NB4 (cell line): Measurements from ENCODE around the gene ENTPD6.

Source experiments
- POLR2A ChIP-seq: IDR thresholded peaks from 2 replicates; pipeline ENCODE4 v1.6.1; 2011; ENCODE audit warnings: mild to moderate bottlenecking; ENCODE audit not compliant: insufficient read length; ENCODE audit errors: extremely low read depth
- TF ChIP-seq, protein P1 (sequence below): IDR thresholded peaks from one replicate; pipeline ENCODE4 v1.5.1; 2012; ENCODE audit warnings: low read depth, low read length

DNA sequence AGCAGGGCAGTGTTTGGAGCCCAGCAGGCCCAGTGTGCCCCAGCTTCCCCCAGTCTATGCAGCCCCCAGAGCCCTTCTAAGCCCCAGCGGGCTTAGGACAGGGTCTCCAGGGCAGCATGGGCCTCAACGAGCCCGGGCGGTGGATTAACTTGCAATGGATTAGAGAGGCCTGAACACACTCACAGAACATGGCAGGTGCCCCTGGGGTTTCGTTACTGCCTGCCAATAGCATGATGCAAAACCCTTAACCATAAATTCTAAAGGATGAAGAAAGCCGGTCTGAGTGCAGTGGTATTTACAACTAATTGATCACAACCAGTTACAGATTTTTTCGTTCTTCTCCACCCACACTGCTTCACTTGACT, 18.9 kb downstream of the ENTPD6 start:
- TF ChIP-seq, protein P1, sequence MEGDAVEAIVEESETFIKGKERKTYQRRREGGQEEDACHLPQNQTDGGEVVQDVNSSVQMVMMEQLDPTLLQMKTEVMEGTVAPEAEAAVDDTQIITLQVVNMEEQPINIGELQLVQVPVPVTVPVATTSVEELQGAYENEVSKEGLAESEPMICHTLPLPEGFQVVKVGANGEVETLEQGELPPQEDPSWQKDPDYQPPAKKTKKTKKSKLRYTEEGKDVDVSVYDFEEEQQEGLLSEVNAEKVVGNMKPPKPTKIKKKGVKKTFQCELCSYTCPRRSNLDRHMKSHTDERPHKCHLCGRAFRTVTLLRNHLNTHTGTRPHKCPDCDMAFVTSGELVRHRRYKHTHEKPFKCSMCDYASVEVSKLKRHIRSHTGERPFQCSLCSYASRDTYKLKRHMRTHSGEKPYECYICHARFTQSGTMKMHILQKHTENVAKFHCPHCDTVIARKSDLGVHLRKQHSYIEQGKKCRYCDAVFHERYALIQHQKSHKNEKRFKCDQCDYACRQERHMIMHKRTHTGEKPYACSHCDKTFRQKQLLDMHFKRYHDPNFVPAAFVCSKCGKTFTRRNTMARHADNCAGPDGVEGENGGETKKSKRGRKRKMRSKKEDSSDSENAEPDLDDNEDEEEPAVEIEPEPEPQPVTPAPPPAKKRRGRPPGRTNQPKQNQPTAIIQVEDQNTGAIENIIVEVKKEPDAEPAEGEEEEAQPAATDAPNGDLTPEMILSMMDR, result no peak
- no peak for TF ChIP-seq POLR2A
